ENCODE data around the gene SYF2.

DNA sequence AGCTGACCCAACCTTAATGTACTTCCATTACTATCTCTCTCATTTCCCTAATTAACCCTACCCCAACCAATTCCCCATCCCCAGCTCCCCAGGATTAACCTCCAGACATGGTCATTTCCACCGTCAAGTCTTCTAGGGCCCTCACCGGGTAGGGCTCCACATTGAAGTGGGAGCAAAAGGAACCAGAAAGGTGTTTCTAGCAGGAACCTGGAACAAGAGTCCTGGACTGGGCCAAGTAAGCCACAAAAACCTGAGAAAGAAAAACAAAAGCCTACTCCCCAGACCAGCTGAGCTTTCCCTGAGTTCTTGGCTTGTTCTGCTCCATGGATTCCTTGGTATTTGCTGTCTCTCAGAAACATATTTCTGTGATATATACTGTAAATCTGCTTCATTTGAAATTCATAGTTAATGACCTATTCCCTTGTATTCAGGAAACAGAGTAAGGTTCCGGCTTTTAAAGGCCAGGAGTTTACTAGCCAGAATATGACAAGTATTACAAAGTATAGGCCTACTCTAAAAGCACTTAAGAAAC, 58.4 kb downstream of the SYF2 start:
- TF ChIP-seq POLR2A (IDR thresholded peaks at IDR 0.05; ENCODE audit: low read depth, low read length) (no peak), TAF1 (IDR thresholded peaks at IDR 0.05; ENCODE audit: low read depth, low read length) (no peak)
